CD8-positive, alpha-beta memory T cell (primary cell): ENCODE results near the gene MRM2. TPM values are rescaled to one million over a fixed set of nuclear protein-coding genes. Genes with fewer than 3 reads are reported as not detected.

Experiments used
- CTCF ChIA-PET: fragments of 350-600 bp; sonication (Branson Sonifier 250); formaldehyde crosslinking; loops from one replicate; lab custom pipeline; 2021; ENCODE audit warnings: antibody characterized with exemption; lab: Charles Lee
- POLR2A ChIA-PET: fragments of 350-600 bp; sonication (Branson Sonifier 250); formaldehyde crosslinking; loops from one replicate; lab custom pipeline; 2021; ENCODE audit warnings: antibody characterized with exemption; lab: Charles Lee
- DNase-seq, 5 donors: peaks; one replicate each; pipeline versions ENCODE4 v3.0.0 to v3.0.0-alpha.2; 2020 to 2022; ENCODE audit warnings: mixed read lengths in 1 of 5
- H3K27ac ChIP-seq: one replicate; pipeline ENCODE4 v1.7.0; 2013; ENCODE audit warnings: low read depth, mild to moderate bottlenecking, low read length, moderate library complexity
- H3K27me3 ChIP-seq: 2 replicates; pipeline ENCODE4 v1.7.0; 2013; ENCODE audit warnings: low read length, mild to moderate bottlenecking; ENCODE audit not compliant: insufficient read depth, poor library complexity, severe bottlenecking
- H3K36me3 ChIP-seq: 2 replicates; pipeline ENCODE4 v1.7.0; 2013; ENCODE audit warnings: mild to moderate bottlenecking, low read length, moderate library complexity; ENCODE audit not compliant: insufficient read depth
- H3K4me1 ChIP-seq: 2 replicates; pipeline ENCODE4 v1.7.0; 2013; ENCODE audit warnings: mild to moderate bottlenecking, low read length, moderate library complexity; ENCODE audit not compliant: insufficient read depth
- H3K4me3 ChIP-seq: 2 replicates; pipeline ENCODE4 v1.7.0; 2013; ENCODE audit warnings: mild to moderate bottlenecking, low read length
- H3K9me3 ChIP-seq: 2 replicates; pipeline ENCODE4 v1.7.0; 2013; ENCODE audit warnings: mild to moderate bottlenecking, low read length
- H3K27ac Mint-ChIP-seq, 8 donors: one replicate each; pipeline ENCODE4 v1.8.0; 2020 to 2021; ENCODE audit warnings: mixed read lengths in 8 of 8, mild to moderate bottlenecking in 6 of 8, inconsistent platforms in 3 of 8, moderate library complexity in 3 of 8
- H3K27me3 Mint-ChIP-seq, 2 donors: one replicate each; pipeline ENCODE4 v1.8.0; 2020 to 2021; ENCODE audit warnings: mixed read lengths in 2 of 2, mild to moderate bottlenecking in 1 of 2, moderate library complexity in 1 of 2
- H3K36me3 Mint-ChIP-seq, 3 donors: one replicate each; pipeline ENCODE4 v1.8.0; 2020 to 2021; ENCODE audit warnings: mixed read lengths in 3 of 3, inconsistent platforms in 1 of 3, mild to moderate bottlenecking in 1 of 3
- H3K4me1 Mint-ChIP-seq, 3 donors: one replicate each; pipeline ENCODE4 v1.8.0; 2020 to 2021; ENCODE audit warnings: mixed read lengths in 3 of 3, inconsistent platforms in 1 of 3, mild to moderate bottlenecking in 1 of 3
- H3K4me3 Mint-ChIP-seq, 7 donors: one replicate each; pipeline ENCODE4 v1.8.0; 2020 to 2021; ENCODE audit warnings: mixed read lengths in 7 of 7, mild to moderate bottlenecking in 6 of 7, moderate library complexity in 4 of 7, inconsistent platforms in 2 of 7
- H3K9me3 Mint-ChIP-seq, 5 donors: one replicate each; pipeline ENCODE4 v1.8.0; 2020 to 2022; ENCODE audit warnings: mixed read lengths in 5 of 5, mild to moderate bottlenecking in 3 of 5, moderate library complexity in 2 of 5, inconsistent platforms in 1 of 5
- polyA plus RNA-seq: library from polyadenylated mRNA; unstranded; fragments of 300-500 nt; fragmentation: Illumina TruSeq; gene quantifications from one replicate; pipeline ENCODE4 v1.2.3, GENCODE V29; 2021
- total RNA-seq, 2 experiments: library from RNA; stranded (reverse); gene quantifications; one replicate each; pipeline ENCODE4 v1.2.3, GENCODE V29; 2021

MRM2 gene
- total and polyA plus RNA-seq, 3 experiments from 2014 or later: 35.6 to 54.2 (median 51.6) TPM

- no peak overlapping the region for H3K27ac ChIP-seq
- ChIA-PET POLR2A (no interaction called here), CTCF (no interaction called here)
- no peaks in the 10 kb centered on the region for H3K4me1 ChIP-seq
- Mint-ChIP-seq H3K4me1 (peaks cover 0 to 8% (median 5%) of the 10 kb centered on the region in 3 donors), H3K27ac (peak overlapping the region in 1 of 8 donors; percentile 65), H3K4me3 (no peak overlapping the region), H3K9me3 (peaks cover 0 to 2% (median 0%) of the 10 kb centered on the region in 5 donors), H3K27me3 (no peaks in the 10 kb centered on the region), H3K36me3 (peaks cover 13 to 52% (median 25%) of the 10 kb centered on the region in 3 donors)
- no peaks in the 10 kb centered on the region for H3K36me3 ChIP-seq
- H3K9me3 ChIP-seq: no peaks in the 10 kb centered on the region
- no peak for DNase-seq
- no peaks in the 10 kb centered on the region for H3K27me3 ChIP-seq
- no peak overlapping the region for H3K4me3 ChIP-seq
Measured at GRCh38 chr7:2192831-2193534, 49.0 kb downstream of the MRM2 start.

DNA sequence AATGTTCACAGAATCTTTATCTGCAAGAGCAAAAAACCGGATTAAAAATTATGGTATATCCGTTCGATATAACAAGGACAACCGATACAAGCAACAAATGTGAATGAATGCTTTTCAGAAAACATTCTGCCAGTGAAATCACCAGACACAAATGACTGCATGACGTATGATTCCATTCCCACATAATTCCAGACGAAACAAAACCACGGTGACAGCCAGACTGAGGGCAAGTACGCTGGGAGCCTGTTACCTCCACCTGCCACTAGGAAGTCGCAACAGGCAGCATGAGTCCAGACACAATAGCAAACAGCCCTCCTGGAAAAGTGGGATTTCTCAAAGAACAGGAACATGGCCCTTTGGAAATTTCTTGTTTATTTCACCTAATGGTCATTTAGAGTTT, 51.0 kb downstream of the MRM2 start:
- ChIA-PET CTCF (no interaction called here), POLR2A (no interaction called here)
- H3K27me3 ChIP-seq: no peaks in the 10 kb centered on the region
- Mint-ChIP-seq H3K36me3 (peaks cover 13 to 41% (median 17%) of the 10 kb centered on the region in 3 donors), H3K4me1 (peaks cover 0 to 5% (median 0%) of the 10 kb centered on the region in 3 donors), H3K4me3 (no peak overlapping the region), H3K27ac (no peak overlapping the region), H3K9me3 (peaks cover 0 to 2% (median 0%) of the 10 kb centered on the region in 5 donors), H3K27me3 (no peaks in the 10 kb centered on the region)
- no peaks in the 10 kb centered on the region for H3K9me3 ChIP-seq
- H3K4me1 ChIP-seq: no peaks in the 10 kb centered on the region
- H3K4me3 ChIP-seq: no peak overlapping the region
- DNase-seq: no peak
- H3K27ac ChIP-seq: no peak overlapping the region
- H3K36me3 ChIP-seq: no peaks in the 10 kb centered on the region

DNA sequence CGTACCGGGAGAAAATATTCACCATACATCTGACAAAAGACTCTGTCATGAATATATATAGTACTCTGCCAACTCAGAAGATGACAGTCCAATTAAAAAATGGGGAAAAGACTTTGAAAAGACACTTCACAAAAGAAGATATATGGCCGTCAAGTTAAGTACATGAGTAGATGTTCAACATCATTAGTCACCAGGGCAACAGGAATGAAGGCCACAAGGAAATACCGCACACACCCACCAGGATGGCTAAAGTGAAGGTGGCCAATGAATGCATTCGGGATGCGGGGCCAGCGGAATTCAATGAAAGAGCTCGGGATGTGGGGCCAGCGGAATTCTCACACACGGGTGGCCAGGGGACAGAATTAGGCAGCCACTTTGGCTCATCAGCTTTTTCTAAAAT, 51.5 kb downstream of the MRM2 start:
- no peaks in the 10 kb centered on the region for H3K27me3 Mint-ChIP-seq
- Histone ChIP-seq H3K4me3 (no peak overlapping the region), H3K36me3 (no peaks in the 10 kb centered on the region), H3K4me1 (no peaks in the 10 kb centered on the region), H3K27me3 (no peaks in the 10 kb centered on the region), H3K27ac (no peak overlapping the region), H3K9me3 (no peaks in the 10 kb centered on the region)
- H3K36me3 Mint-ChIP-seq: peaks cover 13 to 38% (median 14%) of the 10 kb centered on the region in 3 donors
- peak overlapping the region in 1 of 8 donors; percentile 67 for H3K27ac Mint-ChIP-seq
- peaks cover 0 to under 1% (median 0%) of the 10 kb centered on the region in 5 donors for H3K9me3 Mint-ChIP-seq
- ChIA-PET CTCF (no interaction called here), POLR2A (no interaction called here)
- no peak for DNase-seq
- peaks cover 0 to 5% (median 0%) of the 10 kb centered on the region in 3 donors for H3K4me1 Mint-ChIP-seq
- no peak overlapping the region for H3K4me3 Mint-ChIP-seq

DNA sequence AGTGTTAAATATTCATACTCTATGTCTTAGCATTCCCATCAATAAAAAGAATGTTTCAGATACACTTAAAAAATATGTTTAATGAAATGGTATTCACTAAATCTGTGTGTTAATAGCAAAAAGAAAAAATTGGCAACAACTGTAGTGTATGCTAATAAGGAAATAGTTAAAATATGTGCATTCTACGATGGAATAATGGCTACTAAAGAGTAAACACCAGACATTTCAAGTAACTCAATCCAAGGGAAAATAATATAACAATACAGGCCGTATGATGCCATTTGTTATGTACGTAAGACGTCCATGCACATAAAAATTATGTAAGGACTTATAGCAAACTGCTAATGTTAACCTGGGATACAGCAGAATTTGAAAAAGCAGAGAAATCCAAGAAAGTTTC, 55.8 kb downstream of the MRM2 start:
- Mint-ChIP-seq H3K9me3 (no peaks in the 10 kb centered on the region), H3K27me3 (no peaks in the 10 kb centered on the region), H3K4me1 (peaks cover 0 to 5% (median 0%) of the 10 kb centered on the region in 3 donors), H3K36me3 (peaks cover 17 to 47% (median 24%) of the 10 kb centered on the region in 3 donors), H3K4me3 (no peak overlapping the region), H3K27ac (no peak overlapping the region)
- no peak overlapping the region for H3K4me3 ChIP-seq
- H3K27ac ChIP-seq: no peak overlapping the region
- CTCF ChIA-PET: no interaction called here
- H3K9me3 ChIP-seq: no peaks in the 10 kb centered on the region
- POLR2A ChIA-PET: no interaction called here
- no peak for DNase-seq
- no peaks in the 10 kb centered on the region for H3K4me1 ChIP-seq
- H3K27me3 ChIP-seq: no peaks in the 10 kb centered on the region
- H3K36me3 ChIP-seq: no peaks in the 10 kb centered on the region

DNA sequence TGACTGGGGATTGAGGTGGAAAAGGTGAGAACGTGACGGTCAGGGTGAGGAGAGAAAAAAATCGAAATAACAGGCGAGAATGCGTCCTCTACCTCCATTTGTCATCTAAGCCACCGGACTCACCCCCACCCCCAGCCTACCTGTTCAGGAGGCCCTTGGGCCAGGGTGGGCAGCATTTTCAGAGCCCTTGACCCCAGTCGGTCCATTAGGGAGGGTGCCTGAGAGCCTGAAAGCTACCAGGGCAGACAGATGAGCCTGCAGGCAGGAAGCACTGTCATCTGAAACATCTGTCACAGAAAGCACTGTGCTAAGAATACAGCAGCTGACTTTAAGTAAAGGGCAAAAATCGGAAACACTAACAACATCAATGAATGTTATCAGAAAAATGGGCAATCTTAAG, 56.3 kb downstream of the MRM2 start:
- Histone ChIP-seq H3K27me3 (no peaks in the 10 kb centered on the region), H3K36me3 (no peaks in the 10 kb centered on the region), H3K27ac (no peak overlapping the region), H3K4me1 (no peaks in the 10 kb centered on the region), H3K4me3 (no peak overlapping the region), H3K9me3 (no peaks in the 10 kb centered on the region)
- peak overlapping the region in 1 of 8 donors; percentile 28 for H3K27ac Mint-ChIP-seq
- ChIA-PET POLR2A (no interaction called here), CTCF (no interaction called here)
- no peaks in the 10 kb centered on the region for H3K27me3 Mint-ChIP-seq
- H3K9me3 Mint-ChIP-seq: no peaks in the 10 kb centered on the region
- peaks cover 17 to 49% (median 24%) of the 10 kb centered on the region in 3 donors for H3K36me3 Mint-ChIP-seq
- H3K4me1 Mint-ChIP-seq: peaks cover 0 to 5% (median 0%) of the 10 kb centered on the region in 3 donors
- no peak overlapping the region for H3K4me3 Mint-ChIP-seq
- no peak for DNase-seq

Other genes with a start within 250 kb of the MRM2 start
- gene MAD1L1, start 9.3 kb downstream of the MRM2 start, total RNA-seq: 10 to 100 TPM; 43.6 to 47.3 TPM
- gene MAD1L1, start 9.3 kb downstream of the MRM2 start, polyA plus RNA-seq: 185 TPM
- gene NUDT1, start within 50 bp of the MRM2 start, total RNA-seq: 10 to 100 TPM; 83.1 to 89.8 TPM
- 52.7 TPM for gene NUDT1, start within 50 bp of the MRM2 start, polyA plus RNA-seq
- 10 to 100 TPM; 40.3 to 42.3 TPM for gene SNX8, start 72.2 kb upstream of the MRM2 start, total RNA-seq
- gene SNX8, start 72.2 kb upstream of the MRM2 start, polyA plus RNA-seq: 6.5 TPM
- gene EIF3B, start 112.6 kb upstream of the MRM2 start, total RNA-seq: 100 to 1,000 TPM; 284 to 293 TPM
- gene EIF3B, start 112.6 kb upstream of the MRM2 start, polyA plus RNA-seq: 129 TPM
- gene CHST12, start 161.4 kb upstream of the MRM2 start, total RNA-seq: 1 to 10 TPM; 7.7 to 8.3 TPM
- gene CHST12, start 161.4 kb upstream of the MRM2 start, polyA plus RNA-seq: 63.0 TPM
- gene GRIFIN, start 234.2 kb upstream of the MRM2 start, total RNA-seq: not detected
- gene GRIFIN, start 234.2 kb upstream of the MRM2 start, polyA plus RNA-seq: not detected